H9 (cell line): Measurements from ENCODE around the gene NFKB1. TPM values are rescaled to one million over a fixed set of nuclear protein-coding genes. Genes with fewer than 3 reads are reported as not detected.

ENCODE experiments used
- DNase-seq: peaks from one replicate; pipeline ENCODE4 v3.0.0-alpha.2; 2017
- H2AFZ ChIP-seq: one replicate; pipeline ENCODE4 v1.6.1; 2013; ENCODE audit warnings: mild to moderate bottlenecking, low read length, control low read depth, moderate library complexity
- H2AK5ac ChIP-seq: 2 replicates; pipeline ENCODE4 v1.6.1; 2013; ENCODE audit warnings: low read length, control low read depth, mixed read lengths; ENCODE audit not compliant: insufficient read length
- H2BK120ac ChIP-seq: one replicate; pipeline ENCODE4 v1.6.1; 2013; ENCODE audit warnings: low read depth, mild to moderate bottlenecking, low read length, control low read depth, inconsistent platforms; ENCODE audit not compliant: poor library complexity, severe bottlenecking
- H2BK12ac ChIP-seq: 2 replicates; pipeline ENCODE4 v1.6.1; 2013; ENCODE audit warnings: low read length, control low read depth, mixed read lengths, low read depth; ENCODE audit not compliant: insufficient read length
- H2BK15ac ChIP-seq: 2 replicates; pipeline ENCODE4 v1.6.1; 2013; ENCODE audit warnings: low read depth, low read length, control low read depth
- H2BK20ac ChIP-seq: one replicate; pipeline ENCODE4 v1.6.1; 2013; ENCODE audit warnings: low read depth, mild to moderate bottlenecking, low read length, control low read depth, inconsistent platforms; ENCODE audit not compliant: poor library complexity, severe bottlenecking
- H2BK5ac ChIP-seq: 2 replicates; pipeline ENCODE4 v1.6.1; 2013; ENCODE audit warnings: low read length, control low read depth, mixed read lengths; ENCODE audit not compliant: insufficient read length
- H3K14ac ChIP-seq: 2 replicates; pipeline ENCODE4 v1.6.1; 2013; ENCODE audit warnings: low read length, control low read depth; ENCODE audit not compliant: insufficient read depth
- H3K18ac ChIP-seq: 2 replicates; pipeline ENCODE4 v1.6.1; 2013; ENCODE audit warnings: low read depth, mild to moderate bottlenecking, mixed read lengths, low read length, control low read depth; ENCODE audit not compliant: insufficient read length
- H3K23ac ChIP-seq: 2 replicates; pipeline ENCODE4 v1.6.1; 2013; ENCODE audit warnings: low read length, control low read depth, mixed read lengths, low read depth; ENCODE audit not compliant: insufficient read length
- H3K23me2 ChIP-seq: 2 replicates; pipeline ENCODE4 v1.6.1; 2013; ENCODE audit warnings: low read depth, mild to moderate bottlenecking, mixed read lengths, low read length, control low read depth; ENCODE audit not compliant: insufficient read length, poor library complexity, severe bottlenecking
- H3K27ac ChIP-seq: 2 replicates; pipeline ENCODE4 v1.5.1; 2013; ENCODE audit warnings: low read length, control low read depth, mixed read lengths, low read depth; ENCODE audit not compliant: insufficient read length
- H3K27me3 ChIP-seq: 2 replicates; pipeline ENCODE4 v1.6.1; 2013; ENCODE audit warnings: low read length, control low read depth, inconsistent platforms; ENCODE audit not compliant: insufficient read depth
- H3K4ac ChIP-seq: 2 replicates; pipeline ENCODE4 v1.6.1; 2013; ENCODE audit warnings: low read depth, mild to moderate bottlenecking, control low read depth, inconsistent platforms, low read length, moderate library complexity
- H3K4me1 ChIP-seq: 2 replicates; pipeline ENCODE4 v1.6.1; 2013; ENCODE audit warnings: low read length, control low read depth, inconsistent platforms; ENCODE audit not compliant: insufficient read depth
- H3K4me2 ChIP-seq: 2 replicates; pipeline ENCODE4 v1.6.1; 2013; ENCODE audit warnings: low read length, control low read depth, mixed read lengths; ENCODE audit not compliant: insufficient read length, insufficient read depth
- H3K56ac ChIP-seq: 2 replicates; pipeline ENCODE4 v1.6.1; 2013; ENCODE audit warnings: low read depth, mild to moderate bottlenecking, mixed read lengths, low read length, control low read depth; ENCODE audit not compliant: insufficient read length
- H3K79me1 ChIP-seq: 2 replicates; pipeline ENCODE4 v1.6.1; 2013; ENCODE audit warnings: low read depth, mild to moderate bottlenecking, moderate library complexity, low read length, control low read depth, inconsistent platforms; ENCODE audit not compliant: insufficient read depth, poor library complexity, severe bottlenecking
- H3K79me2 ChIP-seq: 2 replicates; pipeline ENCODE4 v1.6.1; 2013; ENCODE audit warnings: low read length, control low read depth, inconsistent platforms; ENCODE audit not compliant: insufficient read depth
- H3K9ac ChIP-seq: 2 replicates; pipeline ENCODE4 v1.6.1; 2013; ENCODE audit warnings: low read length, control low read depth, mixed read lengths; ENCODE audit not compliant: insufficient read length; ENCODE audit errors: extremely low read depth
- H3K9me3 ChIP-seq: one replicate; pipeline ENCODE4 v1.6.1; 2013; ENCODE audit warnings: low read depth, low read length, inconsistent platforms; ENCODE audit not compliant: control insufficient read depth
- H3T11ph ChIP-seq: one replicate; pipeline ENCODE4 v1.6.1; 2013; ENCODE audit warnings: mild to moderate bottlenecking, low read length, control low read depth, inconsistent platforms
- H4K20me1 ChIP-seq: one replicate; pipeline ENCODE4 v1.6.1; 2013; ENCODE audit not compliant: control insufficient read depth, insufficient read length, insufficient read depth
- H4K5ac ChIP-seq: 2 replicates; pipeline ENCODE4 v1.6.1; 2013; ENCODE audit warnings: low read depth, mild to moderate bottlenecking, mixed read lengths, low read length, control low read depth; ENCODE audit not compliant: insufficient read length
- H4K8ac ChIP-seq: replicated peaks from 2 replicates; pipeline ENCODE4 v1.6.1; 2013; ENCODE audit warnings: low read length, control low read depth, mixed read lengths, low read depth; ENCODE audit not compliant: insufficient read length
- H4K91ac ChIP-seq: 2 replicates; pipeline ENCODE4 v1.6.1; 2013; ENCODE audit warnings: low read depth, mild to moderate bottlenecking, moderate library complexity, mixed read lengths, low read length, control low read depth; ENCODE audit not compliant: insufficient read length
- H3K27ac Mint-ChIP-seq, 3 experiments: 2 replicates in 2 of 3; 3 replicates in 1 of 3; pipeline ENCODE4 v1.8.0; 2020 to 2021; ENCODE audit warnings: mixed read lengths in 3 of 3, mild to moderate bottlenecking in 1 of 3, moderate library complexity in 1 of 3
- H3K27me3 Mint-ChIP-seq: 2 replicates; pipeline ENCODE4 v1.8.0; 2021; ENCODE audit warnings: low read depth, mild to moderate bottlenecking, moderate library complexity, mixed read lengths
- H3K36me3 Mint-ChIP-seq, 3 experiments: 2 replicates in 2 of 3; 3 replicates in 1 of 3; pipeline ENCODE4 v1.8.0; 2020 to 2021; ENCODE audit warnings: low read depth in 3 of 3, mixed read lengths in 3 of 3; ENCODE audit not compliant: insufficient read depth in 1 of 3
- H3K4me1 Mint-ChIP-seq, 2 experiments: 2 replicates each; pipeline ENCODE4 v1.8.0; 2020; ENCODE audit warnings: mixed read lengths in 2 of 2
- H3K4me3 Mint-ChIP-seq, 2 experiments: 2 replicates in 1 of 2; 3 replicates in 1 of 2; pipeline ENCODE4 v1.8.0; 2020 to 2021; ENCODE audit warnings: mild to moderate bottlenecking in 2 of 2, mixed read lengths in 2 of 2, moderate library complexity in 1 of 2
- H3K9me3 Mint-ChIP-seq, 2 experiments: 2 replicates in 1 of 2; 3 replicates in 1 of 2; pipeline ENCODE4 v1.8.0; 2020; ENCODE audit warnings: mild to moderate bottlenecking in 2 of 2, mixed read lengths in 2 of 2, moderate library complexity in 1 of 2
- CTCF ChIP-seq: fragments of 200-600 bp; sonication (generic); conservative IDR thresholded peaks from 3 replicates; pipeline ENCODE4 v1.8.0; 2021; ENCODE audit warnings: antibody characterized with exemption, mild to moderate bottlenecking
- WGBS: extraction: QIAGEN DNeasy Blood & Tissue Kit; methylation state at CpG from one replicate; pipeline ENCODE4 v1.1.7; 2013; ENCODE audit warnings: missing lambda C conversion rate, low lambda C conversion rate, mixed read lengths; ENCODE audit not compliant: insufficient read length; ENCODE audit errors: extremely low coverage; 5-methylcytosine and 5-hydroxymethylcytosine counted together
- total RNA-seq: library from RNA; stranded (reverse); gene quantifications from 2 replicates; pipeline ENCODE4 v1.2.1, GENCODE V29; 2021

NFKB1 gene
- total RNA-seq, 1 experiment from 2014 or later: 5.7 TPM

GRCh38 chr4:102522031-102522440 lies 20.9 kb downstream of the NFKB1 start:
- no peaks in the 10 kb centered on the region for H3K79me2 ChIP-seq

More at GRCh38 chr4:102522031-102522440, 20.9 kb downstream of the NFKB1 start:
- H3K4ac ChIP-seq: no peak overlapping the region
- no peak overlapping the region for H3K4me2 ChIP-seq
- no peak overlapping the region for H3K14ac ChIP-seq
- H4K8ac ChIP-seq: no peak overlapping the region
- H2AFZ ChIP-seq: no peak overlapping the region
- H3T11ph ChIP-seq: no peak overlapping the region
- no peak overlapping the region for H3K56ac ChIP-seq
- no peaks in the 10 kb centered on the region for H3K27me3 ChIP-seq
- H2BK120ac ChIP-seq: no peak overlapping the region
- no peaks in the 10 kb centered on the region; the same call in 1 of the 2 replicates for H3K4me1 ChIP-seq
- H3K18ac ChIP-seq: no peak overlapping the region
- H3K27me3 Mint-ChIP-seq: no peaks in the 10 kb centered on the region
- no peaks in the 10 kb centered on the region for H3K9me3 ChIP-seq
- H4K20me1 ChIP-seq: no peaks in the 10 kb centered on the region
- H3K4me1 Mint-ChIP-seq: peaks cover 0 to 6% of the 10 kb centered on the region in 2 experiments; a peak in 1 of 4 replicates
- no peaks in the 10 kb centered on the region for H3K9me3 Mint-ChIP-seq
- H3K27ac Mint-ChIP-seq: no peak overlapping the region
- no peak overlapping the region for H3K4me3 Mint-ChIP-seq
- H3K23me2 ChIP-seq: no peaks in the 10 kb centered on the region
- H3K79me1 ChIP-seq: no peaks in the 10 kb centered on the region
- no peak overlapping the region for H2BK15ac ChIP-seq
- WGBS: no CpG with 5 or more reads among the region's 3 CpGs
- no peak overlapping the region for H3K23ac ChIP-seq
- no peak overlapping the region for H2AK5ac ChIP-seq
- no peaks in the 10 kb centered on the region for H3K36me3 Mint-ChIP-seq
- H2BK5ac ChIP-seq: no peak overlapping the region
- H2BK20ac ChIP-seq: no peak overlapping the region
- no peak for TF ChIP-seq CTCF
- H3K9ac ChIP-seq: no peak overlapping the region
- no peak overlapping the region for H2BK12ac ChIP-seq
- H4K91ac ChIP-seq: no peak overlapping the region
- no peak overlapping the region for H3K27ac ChIP-seq
- no peak for DNase-seq
- no peak overlapping the region for H4K5ac ChIP-seq
